GM21717 (cell line): ENCODE results near the gene LTBP4.
"Not testable (repeated sequence)": the region's sequence is repeated elsewhere in the genome, so short reads cannot be mapped to it uniquely, and the experiment has no call there.

Source experiments
- ATAC-seq: cut with Tn5 transposase; IDR thresholded peaks from one replicate; pipeline ENCODE4 v1.9.1; 2021; ENCODE audit warnings: mild to moderate bottlenecking, moderate library complexity; ENCODE audit not compliant: unreplicated experiment

Gene LTBP4

DNA sequence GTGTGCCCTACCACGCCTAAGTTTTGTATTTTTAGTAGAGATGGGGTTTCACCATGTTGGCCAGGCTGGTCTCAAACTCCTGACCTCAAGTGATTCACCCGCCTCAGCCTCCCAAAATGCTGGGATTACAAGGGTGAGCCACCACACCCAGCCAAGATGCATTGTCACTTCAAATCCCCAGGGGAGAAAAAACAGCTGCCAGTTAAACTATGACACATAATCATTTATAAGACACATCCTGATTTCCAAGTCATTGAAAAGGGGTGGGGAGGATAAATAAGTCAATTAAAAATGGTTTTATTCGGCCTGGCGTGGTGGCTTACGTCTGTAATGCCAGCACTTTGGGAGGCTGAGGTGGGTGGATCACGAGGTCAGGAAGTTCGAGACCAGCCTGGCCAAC is 54.5 kb downstream of the LTBP4 start:
- ATAC-seq, result not testable (repeated sequence)

GRCh38 chr19:40658031-40658430 is 56.9 kb downstream of the LTBP4 start:
- ATAC-seq, result no peak

DNA sequence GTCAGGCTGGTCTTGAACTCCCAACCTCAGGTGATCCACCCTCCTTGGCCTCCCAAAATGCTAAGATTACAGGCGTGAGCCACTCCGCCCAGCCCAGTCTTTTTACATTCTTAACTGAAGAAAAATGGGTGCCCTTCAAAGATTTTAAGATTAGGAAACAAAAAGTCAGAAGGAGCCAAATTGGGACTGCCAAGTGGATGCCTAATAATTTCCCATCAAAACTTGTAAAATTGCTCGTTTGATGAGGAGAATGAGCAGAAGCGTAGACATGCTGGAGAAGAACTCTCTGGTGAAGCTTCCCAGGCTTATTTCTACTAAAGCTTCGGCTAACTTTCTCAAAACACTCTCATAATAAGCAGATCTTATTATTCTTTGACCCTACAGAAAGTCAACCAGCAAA is 57.9 kb downstream of the LTBP4 start:
- no peak for ATAC-seq

DNA sequence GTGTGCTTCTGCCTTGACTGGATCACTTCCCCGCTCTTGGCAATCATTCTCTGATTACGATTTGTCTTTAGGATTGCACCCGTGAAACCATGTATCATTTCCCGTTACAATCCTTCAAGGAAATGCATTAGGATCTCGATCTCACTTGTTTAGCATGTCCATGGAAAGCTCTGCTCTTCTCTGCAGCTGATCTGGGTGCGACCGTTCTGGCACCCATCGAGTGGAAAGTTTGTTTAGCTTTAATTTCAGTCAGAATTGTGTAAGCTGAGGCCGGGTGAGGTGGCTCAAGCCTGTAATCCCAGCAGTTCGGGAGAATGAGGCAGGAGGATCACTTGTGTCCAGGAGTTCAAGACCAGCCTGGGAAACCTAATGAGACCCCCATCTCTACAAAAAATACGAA is 58.4 kb downstream of the LTBP4 start:
- ATAC-seq, result no peak

GRCh38 chr19:40661616-40662015 is 60.4 kb downstream of the LTBP4 start:
- no peak for ATAC-seq

GRCh38 chr19:40662925-40663694 is 61.9 kb downstream of the LTBP4 start:
- ATAC-seq, result peak; percentile 54

GRCh38 chr19:40663695-40664692 is 62.8 kb downstream of the LTBP4 start:
- ATAC-seq, result no peak

- no peak for ATAC-seq
These were observed 65.8 kb downstream of the LTBP4 start for GRCh38 chr19:40666803-40667438.

DNA sequence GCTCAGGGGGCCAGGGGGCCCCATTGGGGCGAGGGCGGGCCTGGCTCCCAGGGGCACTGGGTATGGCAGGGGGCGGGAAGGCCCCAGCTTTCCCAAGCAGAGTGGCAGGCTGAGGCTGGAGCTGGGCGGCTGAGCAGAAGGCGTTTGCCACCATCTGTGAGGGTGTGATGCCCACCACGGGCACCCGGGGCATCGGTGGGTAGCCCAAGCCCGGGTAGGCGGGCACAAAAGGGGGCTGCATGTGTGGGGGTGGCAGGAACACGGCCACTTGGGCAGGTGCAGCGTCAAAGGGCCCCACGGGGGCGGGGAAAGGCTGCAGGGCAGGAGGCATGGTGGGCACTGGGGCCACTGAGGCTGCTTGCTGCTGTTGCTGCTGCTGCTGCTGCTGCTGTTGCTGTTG is 66.4 kb downstream of the LTBP4 start:
- ATAC-seq, result no peak

DNA sequence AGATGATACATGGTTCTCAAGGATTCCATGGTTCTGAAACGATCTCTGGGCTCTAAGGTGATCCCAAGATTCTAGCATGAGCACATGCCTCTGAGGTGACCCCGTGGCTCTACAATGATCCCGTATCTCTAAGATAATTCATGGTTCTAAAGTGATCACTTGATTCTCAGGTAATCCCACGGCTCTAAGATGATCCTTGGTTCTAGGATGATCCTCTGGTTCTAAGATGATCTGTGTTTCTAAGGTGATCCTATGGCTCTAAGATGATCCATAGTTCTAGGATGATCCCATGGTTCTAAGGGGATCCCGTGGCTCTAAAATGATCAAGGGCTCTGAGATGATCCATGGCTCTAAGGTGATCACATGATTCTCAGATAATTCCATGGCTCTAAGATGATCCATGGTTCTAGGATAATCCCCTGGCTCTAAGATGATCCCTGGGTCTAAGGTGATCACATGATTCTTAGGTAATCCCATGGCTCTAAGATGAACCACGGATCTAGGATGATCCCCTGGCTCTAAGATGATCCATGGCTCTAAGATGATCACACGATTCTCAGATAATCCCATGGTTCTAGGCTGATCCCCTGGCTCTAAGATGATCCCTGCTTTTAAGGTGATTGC is 67.9 kb downstream of the LTBP4 start:
- ATAC-seq, result no peak

- ATAC-seq, result no peak
These were observed 70.2 kb downstream of the LTBP4 start for GRCh38 chr19:40671404-40671803.

DNA sequence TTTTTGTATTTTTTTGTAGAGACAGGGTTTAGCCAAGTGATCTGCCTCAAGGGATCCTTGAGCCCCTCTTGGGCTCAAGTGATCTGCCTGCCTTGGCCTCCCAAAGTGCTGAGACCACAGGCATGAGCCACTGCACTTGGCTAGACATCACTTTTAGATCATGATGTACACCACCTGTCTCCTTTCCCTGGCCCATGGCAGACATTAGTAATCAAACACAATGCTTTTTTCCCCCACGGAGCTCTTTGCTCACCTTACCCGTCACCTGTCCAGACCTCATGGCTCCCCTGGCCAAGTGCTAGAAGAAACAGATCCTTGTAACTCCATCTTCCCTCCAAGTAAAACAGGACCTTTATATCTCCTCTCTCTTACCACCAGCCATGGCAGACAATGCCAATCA is 70.9 kb downstream of the LTBP4 start:
- ATAC-seq, result no peak

GRCh38 chr19:40672573-40673299 is 71.6 kb downstream of the LTBP4 start:
- ATAC-seq, result no peak

DNA sequence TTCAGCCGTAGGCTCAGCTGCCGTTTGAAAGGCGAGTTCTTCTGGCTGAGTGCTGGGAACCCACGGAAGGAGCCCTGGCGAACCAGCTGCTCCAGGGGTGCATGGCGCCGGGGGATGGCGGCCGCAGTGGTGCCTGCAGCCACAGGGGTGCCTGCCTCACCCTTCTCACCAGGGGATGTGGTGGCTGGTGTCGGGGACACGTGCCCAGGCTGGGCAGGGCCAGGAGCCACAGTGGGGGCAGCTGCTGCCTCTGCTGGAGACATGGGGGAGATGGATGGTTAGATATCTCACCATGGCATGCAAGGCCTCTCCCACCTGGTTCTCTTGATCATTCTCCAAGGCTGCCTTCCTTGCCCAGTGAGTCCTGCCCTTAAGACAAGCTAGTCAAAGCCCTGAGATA is 72.2 kb downstream of the LTBP4 start:
- ATAC-seq, result no peak

DNA sequence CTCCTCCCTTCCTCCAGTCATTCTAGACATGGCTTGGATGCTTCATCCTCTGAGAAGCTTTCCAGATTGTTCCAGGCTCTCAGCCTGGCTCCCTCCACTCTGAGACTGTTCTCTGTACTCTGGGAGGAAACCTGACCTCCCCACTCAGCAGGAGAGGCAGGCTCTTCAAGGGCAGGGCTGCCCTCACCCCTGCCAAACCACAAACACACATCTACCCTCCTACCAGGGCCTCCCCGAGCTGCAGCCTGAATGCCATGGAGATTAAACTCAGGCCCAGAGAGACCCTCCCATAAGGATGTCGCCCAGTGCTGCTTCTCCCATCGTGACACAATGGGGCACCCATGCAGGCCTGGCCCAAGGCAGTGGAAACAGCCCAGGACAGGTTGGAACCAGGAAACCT is 73.1 kb downstream of the LTBP4 start:
- no peak for ATAC-seq

DNA sequence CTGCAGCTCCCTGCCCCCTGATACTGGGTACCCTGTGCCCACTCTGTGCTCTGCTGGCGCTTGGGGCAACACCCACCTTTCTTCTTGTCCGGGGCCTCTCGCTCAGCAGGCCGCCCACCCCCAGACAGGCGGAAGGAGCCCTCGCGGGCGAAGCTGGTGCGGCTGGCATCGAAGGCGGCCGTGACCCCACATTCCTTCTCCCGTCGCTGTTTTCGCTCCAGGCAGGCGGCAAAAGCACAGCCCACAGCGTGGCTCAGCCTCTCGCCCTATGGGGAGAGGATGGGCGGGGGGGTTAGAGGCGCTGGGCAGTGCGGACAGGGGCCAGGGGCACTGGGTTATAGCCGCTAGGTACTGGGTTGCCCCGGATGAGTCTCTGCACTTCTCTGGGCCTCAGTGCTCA is 76.0 kb downstream of the LTBP4 start:
- no peak for ATAC-seq
